Fibroblast of skin of right quadriceps (primary cell): ENCODE data around the gene ZBTB3.
A peak's percentile ranks its signal among the peaks of the same experiment; 100 is the strongest.
"Not testable (repeated sequence)": the region's sequence is repeated elsewhere in the genome, so short reads cannot be mapped to it uniquely, and the experiment has no call there.

Source experiments
- DNase-seq: peaks from one replicate; pipeline ENCODE4 v3.0.0-alpha.2; 2013

Gene ZBTB3

GRCh38 chr11:62713343-62713742, 40.6 kb downstream of the ZBTB3 start:
- DNase-seq = no peak

GRCh38 chr11:62712861-62713260, 41.1 kb downstream of the ZBTB3 start:
- DNase-seq = no peak

GRCh38 chr11:62712276-62712812, 41.6 kb downstream of the ZBTB3 start:
- DNase-seq = no peak

- no peak for DNase-seq
These were observed 44.0 kb downstream of the ZBTB3 start for GRCh38 chr11:62710001-62710345.

GRCh38 chr11:62709247-62710000, 44.5 kb downstream of the ZBTB3 start:
- DNase-seq = peak; percentile 97

GRCh38 chr11:62708793-62709192, 45.2 kb downstream of the ZBTB3 start:
- no peak for DNase-seq

GRCh38 chr11:62708392-62708791, 45.6 kb downstream of the ZBTB3 start:
- DNase-seq = no peak

- DNase-seq = no peak
These were observed 46.6 kb downstream of the ZBTB3 start, which contains the start of the genes BSCL2 and GNG3 for GRCh38 chr11:62707277-62707861. Gene BSCL2, minus strand, starts transcription at chr11:62707424. Its CDS starts 229 bp downstream, at chr11:62707195. Gene GNG3, plus strand, starts transcription at chr11:62707676. Its CDS starts 620 bp downstream, at chr11:62708296.

GRCh38 chr11:62706850-62707247, 47.1 kb downstream of the ZBTB3 start:
- DNase-seq = no peak

GRCh38 chr11:62705880-62706849, 47.8 kb downstream of the ZBTB3 start:
- peak; percentile 94 for DNase-seq

- no peak for DNase-seq
These were observed 48.5 kb downstream of the ZBTB3 start for GRCh38 chr11:62705413-62705812.

GRCh38 chr11:62703921-62704320, 50.0 kb downstream of the ZBTB3 start:
- not testable (repeated sequence) for DNase-seq

- DNase-seq = no peak
These were observed 51.7 kb downstream of the ZBTB3 start for GRCh38 chr11:62702246-62702645.
